Karpas-422 (cell line): ENCODE results near the gene SH3BP2. TPM values are rescaled to one million over a fixed set of nuclear protein-coding genes. Genes with fewer than 3 reads are reported as not detected.

Experiments
- DNase-seq: peaks from one replicate; pipeline ENCODE4 v3.0.0-alpha.2; 2015
- H2AFZ ChIP-seq: fragments of 200-600 bp; sonication (generic); 2 replicates; pipeline ENCODE4 v1.6.1; 2014; ENCODE audit warnings: antibody characterized with exemption, low read length, mixed read lengths
- H3K27ac ChIP-seq: fragments of 200-600 bp; sonication (generic); 2 replicates; pipeline ENCODE4 v1.5.1; 2014; ENCODE audit warnings: mild to moderate bottlenecking, low read length, moderate library complexity
- H3K27me3 ChIP-seq: fragments of 200-600 bp; sonication (generic); 2 replicates; pipeline ENCODE4 v1.6.1; 2014; ENCODE audit warnings: low read length, mixed read lengths
- H3K36me3 ChIP-seq: fragments of 200-600 bp; sonication (generic); 2 replicates; pipeline ENCODE4 v1.6.1; 2014; ENCODE audit warnings: low read length, mixed read lengths; ENCODE audit not compliant: insufficient read depth
- H3K4me1 ChIP-seq: fragments of 200-600 bp; sonication (generic); 2 replicates; pipeline ENCODE4 v1.6.1; 2014; ENCODE audit warnings: mild to moderate bottlenecking, low read length, mixed read lengths
- H3K4me2 ChIP-seq: fragments of 200-600 bp; sonication (generic); 2 replicates; pipeline ENCODE4 v1.6.1; 2014; ENCODE audit warnings: low read length, low read depth, mild to moderate bottlenecking; ENCODE audit not compliant: poor library complexity, severe bottlenecking
- H3K4me3 ChIP-seq: fragments of 200-600 bp; sonication (generic); 2 replicates; pipeline ENCODE4 v1.5.1; 2014; ENCODE audit warnings: mild to moderate bottlenecking, antibody characterized with exemption, low read length, mixed read lengths
- H3K79me2 ChIP-seq: fragments of 200-600 bp; sonication (generic); 2 replicates; pipeline ENCODE4 v1.6.1; 2014; ENCODE audit warnings: mild to moderate bottlenecking, low read length, mixed read lengths
- H3K9ac ChIP-seq: fragments of 200-600 bp; sonication (generic); 2 replicates; pipeline ENCODE4 v1.6.0; 2014; ENCODE audit warnings: low read length
- H3K9me2 ChIP-seq: fragments of 200-600 bp; sonication (generic), shearing (Covaris generic); replicated peaks from 2 replicates; pipeline ENCODE4 v1.6.0; 2014; ENCODE audit warnings: mild to moderate bottlenecking, low read length, moderate library complexity; ENCODE audit not compliant: insufficient read depth
- H3K9me3 ChIP-seq: fragments of 300-700, 200-600 bp; sonication (generic); 2 replicates; pipeline ENCODE4 v1.6.1; 2014; ENCODE audit warnings: low read length, mixed read lengths
- H4K20me1 ChIP-seq: fragments of 200-600 bp; sonication (generic); 2 replicates; pipeline ENCODE4 v1.6.1; 2014; ENCODE audit warnings: mild to moderate bottlenecking, antibody characterized with exemption, low read length, low read depth; ENCODE audit not compliant: insufficient read depth
- total RNA-seq: library from RNA; depleted of rRNA; stranded (reverse); fragments of >200 nt; shearing (Covaris generic); gene quantifications from 2 replicates; pipeline ENCODE4 v1.2.3, GENCODE V29; 2014; ENCODE audit warnings: low replicate concordance; rRNA removed

The SH3BP2 gene
- total RNA-seq, 1 experiment from 2014 or later = 17.2 TPM

- H3K27me3 ChIP-seq = no peaks in the 10 kb centered on the region
- no peak for DNase-seq
- H3K4me3 ChIP-seq = no peak overlapping the region
- 0 out of 2 replicates have a peak, but pooled peaks cover 2% of the 10 kb centered on the region for H3K79me2 ChIP-seq
- no peaks in the 10 kb centered on the region for H3K9me3 ChIP-seq
- no peak overlapping the region for H3K4me2 ChIP-seq
- H3K9me2 ChIP-seq = no peaks in the 10 kb centered on the region
- H4K20me1 ChIP-seq = no peaks in the 10 kb centered on the region
- H3K36me3 ChIP-seq = peaks cover 6% of the 10 kb centered on the region; the same call in 1 of the 2 replicates
- H2AFZ ChIP-seq = no peak overlapping the region
- no peak overlapping the region for H3K9ac ChIP-seq
- no peak overlapping the region for H3K27ac ChIP-seq
- H3K4me1 ChIP-seq = no peaks in the 10 kb centered on the region
Measured at GRCh38 chr4:2888886-2889285, 96.0 kb downstream of the SH3BP2 start.

Other genes starting within 250 kb of the SH3BP2 start
- gene TNIP2, start 36.7 kb upstream of the SH3BP2 start, total RNA-seq = 30.6 and 92.0 TPM in 2 replicates
- gene ADD1, start 50.8 kb downstream of the SH3BP2 start, total RNA-seq = 62.9 and 69.7 TPM in 2 replicates
- gene NOP14, start 170.3 kb downstream of the SH3BP2 start, total RNA-seq = 19.2 and 27.6 TPM in 2 replicates
- 3.0 and 3.8 TPM in 2 replicates for gene GRK4, start 170.5 kb downstream of the SH3BP2 start, total RNA-seq